Spleen (tissue), 11 donors: ENCODE results near the gene ELAVL4. TPM values are rescaled to one million over a fixed set of nuclear protein-coding genes. Genes with fewer than 3 reads are reported as not detected.

Experiments used
- DNase-seq: peaks from one replicate; pipeline ENCODE4 v3.0.0-alpha.2; 2020
- H3K27ac ChIP-seq, 8 donors: fragments of 200-600 bp; sonication (generic) in 7 of 8; 1 replicate in 4 of 8; 2 replicates in 4 of 8; pipeline versions ENCODE4 v1.5.0 to v1.8.0; 2016 to 2021; ENCODE audit warnings: inconsistent platforms in 4 of 8, mild to moderate bottlenecking in 4 of 8, moderate library complexity in 1 of 8
- H3K27me3 ChIP-seq, 7 donors: fragments of 200-600 bp; sonication (generic) in 6 of 7; replicated peaks in 1 of 7; 1 replicate in 4 of 7; 2 replicates in 3 of 7; pipeline versions ENCODE4 v1.5.0 to v1.8.0; 2016 to 2021; ENCODE audit warnings: inconsistent platforms in 3 of 7, mild to moderate bottlenecking in 1 of 7
- H3K36me3 ChIP-seq, 6 donors: fragments of 200-600 bp; sonication (generic) in 5 of 6; 1 replicate in 4 of 6; 2 replicates in 2 of 6; pipeline versions ENCODE4 v1.5.0 to v1.8.0; 2016 to 2021; ENCODE audit warnings: inconsistent platforms in 2 of 6
- H3K4me1 ChIP-seq, 6 donors: fragments of 200-600 bp; sonication (generic) in 5 of 6; 1 replicate in 3 of 6; 2 replicates in 3 of 6; pipeline versions ENCODE4 v1.5.0 to v1.8.0; 2016 to 2021; ENCODE audit warnings: inconsistent platforms in 3 of 6
- H3K4me3 ChIP-seq, 8 donors: fragments of 200-600 bp; sonication (generic) in 7 of 8; 1 replicate in 4 of 8; 2 replicates in 4 of 8; pipeline versions ENCODE4 v1.5.0 to v1.8.0; 2016 to 2021; ENCODE audit warnings: inconsistent platforms in 4 of 8, mild to moderate bottlenecking in 4 of 8, moderate library complexity in 2 of 8
- H3K9me3 ChIP-seq, 8 donors: fragments of 200-600 bp; sonication (generic) in 7 of 8; 1 replicate in 4 of 8; 2 replicates in 4 of 8; pipeline versions ENCODE4 v1.5.0 to v1.8.0; 2016 to 2021; ENCODE audit warnings: inconsistent platforms in 4 of 8
- POLR2A ChIP-seq, 3 donors: fragments of 450-650 bp; IDR thresholded peaks; one replicate each; pipeline ENCODE4 v1.5.1; 2017; ENCODE audit warnings: antibody characterized with exemption in 3 of 3, mild to moderate bottlenecking in 1 of 3
- POLR2AphosphoS5 ChIP-seq, 3 donors: sonication (generic); formaldehyde crosslinking; IDR thresholded peaks; one replicate each; pipeline ENCODE4 v1.5.1; 2017; ENCODE audit warnings: antibody characterized with exemption in 3 of 3
- WGBS, 5 donors: extraction: QIAGEN DNeasy Blood & Tissue Kit in 3 of 5; methylation state at CpG; one replicate each; pipeline versions ENCODE4 v1.1.5 to v1.1.7; 2013 to 2018; 5-methylcytosine and 5-hydroxymethylcytosine counted together
- intact Hi-C: fragments of 100-400 bp; cut with DNase I; formaldehyde crosslinking; loops from one replicate; pipeline ENCODE4 v1.15.0; 2023; ENCODE audit warnings: low total_unique reads
- polyA plus RNA-seq, 3 donors: library from polyadenylated mRNA; stranded (reverse); fragments of 200-250 nt; gene quantifications; one replicate each; pipeline ENCODE4 v1.2.1, GENCODE V29; 2013
- total RNA-seq, 7 donors: library from RNA; depleted of rRNA in 3 of 7; stranded (reverse); fragments of >200 nt in 3 of 7; fragmentation: NEBNext Ultra II Directional in 4 of 7; extraction: Animal tissue kit (Norgen Biotek cat#: 25700) in 4 of 7; gene quantifications; one replicate each; pipeline versions ENCODE4 v1.1.0 to v1.2.1, GENCODE V29; 2016 to 2021
- TF ChIP-seq, protein P1 (sequence below), 11 experiments: fragments of 200-600 bp in 7 of 11; fragments of 450-650 bp in 4 of 11; sonication (generic) in 4 of 11; IDR thresholded peaks in 8 of 11; conservative IDR thresholded peaks in 3 of 11; 1 replicate in 7 of 11; 2 replicates in 4 of 11; pipeline versions ENCODE4 v1.4.0 to v1.8.0; 2016 to 2021; ENCODE audit warnings: antibody characterized with exemption in 11 of 11, inconsistent platforms in 4 of 11, mild to moderate bottlenecking in 1 of 11
- donor health status: healthy with polysubstance abuse.
- donor health status: DM: no; HTN: no; CAD: no; lungs with moderate emphysema.
- donor health status: DM: no; HTN: no; CAD: no.
- donor health status: Bipolar disorder and iron deficiency.
- donor health status: healthy.
- donor health status: DM: no; HTN: no; CAD: no.
- donor health status: DM: yes; HTN: yes; CAD: no.

Gene ELAVL4
- total and polyA plus RNA-seq, 10 donors = 0.07 to 1.0 (median 0.47) TPM; not detected in 6

DNA sequence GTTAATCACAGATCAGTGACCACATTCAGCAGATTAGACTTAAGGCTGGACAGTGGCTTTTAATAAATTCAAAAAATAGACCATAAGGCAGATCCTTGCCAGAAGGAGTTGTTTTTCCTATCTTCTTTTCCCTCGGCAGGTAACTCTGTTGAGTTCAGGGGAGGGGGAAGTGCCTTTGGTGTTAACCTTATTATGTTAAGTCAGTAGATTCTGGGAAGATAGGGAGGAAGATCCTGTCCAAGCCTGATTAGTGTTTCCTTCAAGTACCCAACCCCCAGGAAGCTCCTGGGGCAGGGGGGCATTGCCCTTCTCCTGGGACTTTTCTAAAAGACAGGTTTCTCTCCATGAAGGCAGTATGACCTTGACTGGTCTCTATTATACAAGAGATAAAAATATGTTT is 87.4 kb downstream of the ELAVL4 start:
- DNase-seq = no peak
- Histone ChIP-seq H3K27me3 (peaks cover 0 to 12% (median 0%) of the 10 kb centered on the region in 7 donors), H3K9me3 (no peaks in the 10 kb centered on the region), H3K36me3 (no peaks in the 10 kb centered on the region), H3K4me3 (no peak overlapping the region), H3K27ac (no peak overlapping the region), H3K4me1 (no peaks in the 10 kb centered on the region)
- 64 to 87% (median 79%) methylated on average over 1 of the region's 1 CpG for WGBS, 5 donors
- intact Hi-C loops = no loop called here
- TF ChIP-seq, protein P1, sequence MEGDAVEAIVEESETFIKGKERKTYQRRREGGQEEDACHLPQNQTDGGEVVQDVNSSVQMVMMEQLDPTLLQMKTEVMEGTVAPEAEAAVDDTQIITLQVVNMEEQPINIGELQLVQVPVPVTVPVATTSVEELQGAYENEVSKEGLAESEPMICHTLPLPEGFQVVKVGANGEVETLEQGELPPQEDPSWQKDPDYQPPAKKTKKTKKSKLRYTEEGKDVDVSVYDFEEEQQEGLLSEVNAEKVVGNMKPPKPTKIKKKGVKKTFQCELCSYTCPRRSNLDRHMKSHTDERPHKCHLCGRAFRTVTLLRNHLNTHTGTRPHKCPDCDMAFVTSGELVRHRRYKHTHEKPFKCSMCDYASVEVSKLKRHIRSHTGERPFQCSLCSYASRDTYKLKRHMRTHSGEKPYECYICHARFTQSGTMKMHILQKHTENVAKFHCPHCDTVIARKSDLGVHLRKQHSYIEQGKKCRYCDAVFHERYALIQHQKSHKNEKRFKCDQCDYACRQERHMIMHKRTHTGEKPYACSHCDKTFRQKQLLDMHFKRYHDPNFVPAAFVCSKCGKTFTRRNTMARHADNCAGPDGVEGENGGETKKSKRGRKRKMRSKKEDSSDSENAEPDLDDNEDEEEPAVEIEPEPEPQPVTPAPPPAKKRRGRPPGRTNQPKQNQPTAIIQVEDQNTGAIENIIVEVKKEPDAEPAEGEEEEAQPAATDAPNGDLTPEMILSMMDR (IDR thresholded peaks at IDR 0.05 in 8 of 11, conservative IDR thresholded peaks at IDR 0.05 in 3 of 11) = no peak
- TF ChIP-seq POLR2AphosphoS5 (IDR thresholded peaks at IDR 0.05) (no peak), POLR2A (IDR thresholded peaks at IDR 0.05) (no peak)

DNA sequence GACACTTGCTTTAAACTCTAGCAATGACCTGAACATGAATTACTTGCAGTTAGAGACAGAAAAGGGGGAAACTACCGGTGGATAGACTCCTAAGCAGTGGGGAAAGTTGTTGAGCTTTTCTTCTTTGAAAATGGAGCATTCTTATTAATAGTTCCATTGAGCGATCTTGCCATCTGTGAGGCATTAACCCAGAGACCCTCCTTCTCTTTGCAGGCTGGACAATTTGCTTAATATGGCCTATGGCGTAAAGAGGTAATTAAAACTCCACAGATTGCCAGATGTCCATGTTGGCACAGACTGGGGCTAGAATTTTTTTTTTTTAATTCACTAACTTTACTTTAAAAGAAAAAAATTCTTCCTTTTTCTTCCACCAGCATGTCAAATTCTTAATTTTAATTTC is 88.5 kb downstream of the ELAVL4 start:
- DNase-seq = no peak
- no peak overlapping the region for H3K27ac ChIP-seq
- TF ChIP-seq POLR2AphosphoS5 (IDR thresholded peaks at IDR 0.05) (no peak), POLR2A (IDR thresholded peaks at IDR 0.05) (no peak)
- TF ChIP-seq, protein P1 (IDR thresholded peaks at IDR 0.05 in 8 of 11, conservative IDR thresholded peaks at IDR 0.05 in 3 of 11) = no peak
- no peak overlapping the region for H3K4me3 ChIP-seq
- peaks cover 0 to 12% (median 0%) of the 10 kb centered on the region in 7 donors for H3K27me3 ChIP-seq
- 86 to 95% (median 88%) methylated on average over 3 of the region's 3 CpGs for WGBS, 5 donors
- no peaks in the 10 kb centered on the region for H3K9me3 ChIP-seq
- intact Hi-C loops = no loop called here
- no peaks in the 10 kb centered on the region for H3K4me1 ChIP-seq
- H3K36me3 ChIP-seq = no peaks in the 10 kb centered on the region

DNA sequence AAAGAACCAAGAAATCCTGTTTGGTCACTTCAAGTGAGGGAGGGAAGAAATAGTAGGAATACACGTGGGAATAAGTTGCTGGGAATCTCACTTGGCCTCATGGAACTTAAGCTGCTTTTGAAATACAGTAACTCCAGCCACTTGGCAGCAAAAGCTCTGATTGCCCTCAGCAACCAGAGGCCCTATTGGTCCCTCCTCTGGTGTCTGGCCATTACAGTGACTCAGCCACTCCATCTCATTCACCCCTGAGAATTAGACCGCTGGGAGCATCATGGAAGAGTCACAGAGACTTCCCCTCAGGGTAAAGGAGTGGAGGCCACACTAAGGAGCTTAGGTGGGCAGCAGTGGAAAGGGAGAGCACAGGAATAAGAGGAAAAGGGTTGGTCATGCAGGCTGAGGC is 99.6 kb downstream of the ELAVL4 start:
- 53 to 85% (median 77%) methylated on average over 2 of the region's 2 CpGs for WGBS, 5 donors
- intact Hi-C loops = no loop called here
- DNase-seq = no peak

DNA sequence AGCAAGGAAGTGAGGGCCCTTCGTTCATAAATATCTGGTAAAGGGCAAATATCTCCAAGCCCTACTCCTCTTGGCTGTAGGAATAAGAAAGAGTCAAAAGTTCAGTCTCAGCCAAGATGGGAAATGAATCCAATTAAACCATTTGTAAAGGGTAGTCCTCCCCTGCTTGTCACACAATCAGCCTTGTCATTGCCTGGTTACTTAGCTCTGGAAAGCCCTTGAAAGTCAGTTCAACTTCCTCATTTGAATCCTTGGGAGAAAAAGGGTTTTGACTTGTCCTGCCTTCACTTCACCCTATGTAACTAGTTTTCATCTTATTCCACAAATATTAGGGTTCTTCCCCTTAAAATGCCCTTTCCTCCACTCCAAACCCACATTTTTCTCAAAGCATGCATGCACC is 100.0 kb downstream of the ELAVL4 start:
- no peak for TF ChIP-seq POLR2AphosphoS5 (IDR thresholded peaks at IDR 0.05)
- no peak for TF ChIP-seq POLR2A (IDR thresholded peaks at IDR 0.05)
- TF ChIP-seq, protein P1 (IDR thresholded peaks at IDR 0.05 in 8 of 11, conservative IDR thresholded peaks at IDR 0.05 in 3 of 11) = no peak
- Histone ChIP-seq H3K36me3 (no peaks in the 10 kb centered on the region), H3K4me3 (no peak overlapping the region), H3K27me3 (peaks cover 0 to 6% (median 0%) of the 10 kb centered on the region in 7 donors), H3K4me1 (no peaks in the 10 kb centered on the region), H3K9me3 (no peaks in the 10 kb centered on the region), H3K27ac (no peak overlapping the region)
- intact Hi-C loops = no loop called here
- DNase-seq = no peak
- 7 to 24% (median 15%) methylated on average over 1 of the region's 1 CpG for WGBS, 5 donors

More for the DNA sequence above, 99.6 kb downstream of the ELAVL4 start:
- no peak for TF ChIP-seq POLR2A (IDR thresholded peaks at IDR 0.05)
- TF ChIP-seq, protein P1 (IDR thresholded peaks at IDR 0.05 in 8 of 11, conservative IDR thresholded peaks at IDR 0.05 in 3 of 11) = no peak
- TF ChIP-seq POLR2AphosphoS5 (IDR thresholded peaks at IDR 0.05) = no peak
- no peak overlapping the region for H3K27ac ChIP-seq
- no peaks in the 10 kb centered on the region for H3K36me3 ChIP-seq
- H3K9me3 ChIP-seq = no peaks in the 10 kb centered on the region
- no peaks in the 10 kb centered on the region for H3K4me1 ChIP-seq
- H3K27me3 ChIP-seq = peaks cover 0 to 6% (median 0%) of the 10 kb centered on the region in 7 donors
- H3K4me3 ChIP-seq = no peak overlapping the region
